ENCODE measurements around the gene GK. TPM values are rescaled to one million over a fixed set of nuclear protein-coding genes. Genes with fewer than 3 reads are reported as not detected.

Gene GK
- total and polyA plus RNA-seq, 4 experiments from 2014 or later, result 5.2 to 8.4 (median 7.3) TPM

GRCh38 chrX:30680618-30681017 is 27.4 kb downstream of the GK start:
- Histone ChIP-seq H3K4me1 (ENCODE audit: insufficient read depth, low read length) (no peaks in the 10 kb centered on the region), H3K36me3 (ENCODE audit: insufficient read depth, low read length) (no peaks in the 10 kb centered on the region), H3K9me3 (ENCODE audit: control insufficient read depth in 1 of 2, low read length in 2 of 2) (no peaks in the 10 kb centered on the region), H3K4me3 (ENCODE audit: low read length in 2 of 2) (no peak overlapping the region), H3K27me3 (ENCODE audit: insufficient read depth, low read length) (no peaks in the 10 kb centered on the region), H3K27ac (ENCODE audit: low read depth, low read length) (no peak overlapping the region)
- intact Hi-C loops (cut with micrococcal nuclease), result no loop called here
- Mint-ChIP-seq H3K9me3 (peaks cover 0 to 3% (median 0%) of the 10 kb centered on the region in 8 donors), H3K27me3 (no peaks in the 10 kb centered on the region), H3K4me1 (no peaks in the 10 kb centered on the region), H3K27ac (no peak overlapping the region), H3K4me3 (no peak overlapping the region), H3K36me3 (peaks cover 7 to 8% of the 10 kb centered on the region in 2 donors)
- DNase-seq, result no peak
- ChIA-PET CTCF (ENCODE audit: partially characterized antibody) (no interaction called here), POLR2A (ENCODE audit: partially characterized antibody) (no interaction called here)

GRCh38 chrX:30688641-30689040 is 35.4 kb downstream of the GK start:
- no peak overlapping the region for H3K4me3 ChIP-seq (ENCODE audit: low read length in 2 of 2)
- H3K27me3 ChIP-seq (ENCODE audit: insufficient read depth, low read length), result no peaks in the 10 kb centered on the region
- CTCF ChIA-PET (ENCODE audit: partially characterized antibody), result interaction anchor here (0.9 kb wide), 1 partner anchor 9 kb away, joined by 3 read pairs; no protein-coding TSS in a partner anchor
- no peaks in the 10 kb centered on the region for H3K27me3 Mint-ChIP-seq
- H3K4me1 ChIP-seq (ENCODE audit: insufficient read depth, low read length), result no peaks in the 10 kb centered on the region
- peaks cover 4 to 6% of the 10 kb centered on the region in 2 donors for H3K36me3 Mint-ChIP-seq
- POLR2A ChIA-PET (ENCODE audit: partially characterized antibody), result no interaction called here
- DNase-seq, result no peak
- H3K9me3 ChIP-seq (ENCODE audit: control insufficient read depth in 1 of 2, low read length in 2 of 2), result no peaks in the 10 kb centered on the region
- H3K9me3 Mint-ChIP-seq, result peaks cover 0 to 3% (median 0%) of the 10 kb centered on the region in 8 donors
- H3K4me3 Mint-ChIP-seq, result no peak overlapping the region
- H3K36me3 ChIP-seq (ENCODE audit: insufficient read depth, low read length), result no peaks in the 10 kb centered on the region
- H3K27ac ChIP-seq (ENCODE audit: low read depth, low read length), result no peak overlapping the region
- H3K4me1 Mint-ChIP-seq, result no peaks in the 10 kb centered on the region
- no peak overlapping the region for H3K27ac Mint-ChIP-seq
- intact Hi-C loops (cut with micrococcal nuclease), result no loop called here

- Histone ChIP-seq H3K27me3 (ENCODE audit: insufficient read depth, low read length) (no peaks in the 10 kb centered on the region), H3K4me1 (ENCODE audit: insufficient read depth, low read length) (no peaks in the 10 kb centered on the region), H3K9me3 (ENCODE audit: control insufficient read depth in 1 of 2, low read length in 2 of 2) (no peaks in the 10 kb centered on the region), H3K27ac (ENCODE audit: low read depth, low read length) (no peak overlapping the region), H3K4me3 (ENCODE audit: low read length in 2 of 2) (no peak overlapping the region), H3K36me3 (ENCODE audit: insufficient read depth, low read length) (no peaks in the 10 kb centered on the region)
- DNase-seq, result no peak
- no peaks in the 10 kb centered on the region for H3K4me1 Mint-ChIP-seq
- no peaks in the 10 kb centered on the region for H3K27me3 Mint-ChIP-seq
- H3K36me3 Mint-ChIP-seq, result peaks cover 4% of the 10 kb centered on the region in 2 donors
- ChIA-PET POLR2A (ENCODE audit: partially characterized antibody) (no interaction called here), CTCF (ENCODE audit: partially characterized antibody) (no interaction called here)
- H3K27ac Mint-ChIP-seq, result no peak overlapping the region
- H3K9me3 Mint-ChIP-seq, result no peaks in the 10 kb centered on the region
- intact Hi-C loops (cut with micrococcal nuclease), result no loop called here
- no peak overlapping the region for H3K4me3 Mint-ChIP-seq
These were observed 35.9 kb downstream of the GK start for GRCh38 chrX:30689116-30689515.

GRCh38 chrX:30690330-30690729 is 37.1 kb downstream of the GK start:
- H3K27me3 Mint-ChIP-seq, result no peaks in the 10 kb centered on the region
- Histone ChIP-seq H3K4me3 (ENCODE audit: low read length in 2 of 2) (no peak overlapping the region), H3K4me1 (ENCODE audit: insufficient read depth, low read length) (no peaks in the 10 kb centered on the region), H3K27ac (ENCODE audit: low read depth, low read length) (no peak overlapping the region), H3K36me3 (ENCODE audit: insufficient read depth, low read length) (no peaks in the 10 kb centered on the region), H3K27me3 (ENCODE audit: insufficient read depth, low read length) (no peaks in the 10 kb centered on the region), H3K9me3 (ENCODE audit: control insufficient read depth in 1 of 2, low read length in 2 of 2) (no peaks in the 10 kb centered on the region)
- H3K27ac Mint-ChIP-seq, result no peak overlapping the region
- peaks cover 4 to 8% of the 10 kb centered on the region in 2 donors for H3K36me3 Mint-ChIP-seq
- ChIA-PET POLR2A (ENCODE audit: partially characterized antibody) (no interaction called here), CTCF (ENCODE audit: partially characterized antibody) (interaction anchor here (1.0 kb wide), 1 partner anchor 56 kb away, joined by 3 read pairs; no protein-coding TSS in a partner anchor)
- no peaks in the 10 kb centered on the region for H3K9me3 Mint-ChIP-seq
- intact Hi-C loops (cut with micrococcal nuclease), result no loop called here
- no peak for DNase-seq
- no peak overlapping the region for H3K4me3 Mint-ChIP-seq
- H3K4me1 Mint-ChIP-seq, result no peaks in the 10 kb centered on the region

- POLR2A ChIA-PET (ENCODE audit: partially characterized antibody), result no interaction called here
- no peak for DNase-seq
- Histone ChIP-seq H3K27ac (ENCODE audit: low read depth, low read length) (no peak overlapping the region), H3K36me3 (ENCODE audit: insufficient read depth, low read length) (no peaks in the 10 kb centered on the region), H3K27me3 (ENCODE audit: insufficient read depth, low read length) (no peaks in the 10 kb centered on the region), H3K4me1 (ENCODE audit: insufficient read depth, low read length) (no peaks in the 10 kb centered on the region), H3K9me3 (ENCODE audit: control insufficient read depth in 1 of 2, low read length in 2 of 2) (no peaks in the 10 kb centered on the region), H3K4me3 (ENCODE audit: low read length in 2 of 2) (no peak overlapping the region)
- intact Hi-C loops (cut with micrococcal nuclease), result no loop called here
- no peak overlapping the region for H3K4me3 Mint-ChIP-seq
- no peaks in the 10 kb centered on the region for H3K27me3 Mint-ChIP-seq
- CTCF ChIA-PET (ENCODE audit: partially characterized antibody), result no interaction called here
- no peak overlapping the region for H3K27ac Mint-ChIP-seq
- H3K9me3 Mint-ChIP-seq, result no peaks in the 10 kb centered on the region
- peaks cover 7 to 8% of the 10 kb centered on the region in 2 donors for H3K36me3 Mint-ChIP-seq
- no peaks in the 10 kb centered on the region for H3K4me1 Mint-ChIP-seq
These were observed 40.9 kb downstream of the GK start for GRCh38 chrX:30693999-30694650.

GRCh38 chrX:30702736-30703135 is 49.5 kb downstream of the GK start:
- Histone ChIP-seq H3K36me3 (ENCODE audit: insufficient read depth, low read length) (no peaks in the 10 kb centered on the region), H3K4me3 (ENCODE audit: low read length in 2 of 2) (no peak overlapping the region), H3K27ac (ENCODE audit: low read depth, low read length) (no peak overlapping the region), H3K9me3 (ENCODE audit: control insufficient read depth in 1 of 2, low read length in 2 of 2) (no peaks in the 10 kb centered on the region), H3K4me1 (ENCODE audit: insufficient read depth, low read length) (no peaks in the 10 kb centered on the region), H3K27me3 (ENCODE audit: insufficient read depth, low read length) (no peaks in the 10 kb centered on the region)
- H3K9me3 Mint-ChIP-seq, result no peaks in the 10 kb centered on the region
- intact Hi-C loops (cut with micrococcal nuclease), result no loop called here
- POLR2A ChIA-PET (ENCODE audit: partially characterized antibody), result no interaction called here
- no peak overlapping the region for H3K4me3 Mint-ChIP-seq
- CTCF ChIA-PET (ENCODE audit: partially characterized antibody), result interaction anchor here (1.5 kb wide), 1 partner anchor 8 kb away, joined by 3 read pairs; no protein-coding TSS in a partner anchor
- DNase-seq, result no peak
- H3K4me1 Mint-ChIP-seq, result no peaks in the 10 kb centered on the region
- peaks cover 3 to 7% of the 10 kb centered on the region in 2 donors for H3K36me3 Mint-ChIP-seq
- H3K27me3 Mint-ChIP-seq, result no peaks in the 10 kb centered on the region
- H3K27ac Mint-ChIP-seq, result no peak overlapping the region

- Histone ChIP-seq H3K27ac (ENCODE audit: low read depth, low read length) (no peak overlapping the region), H3K36me3 (ENCODE audit: insufficient read depth, low read length) (no peaks in the 10 kb centered on the region), H3K4me1 (ENCODE audit: insufficient read depth, low read length) (no peaks in the 10 kb centered on the region), H3K4me3 (ENCODE audit: low read length in 2 of 2) (no peak overlapping the region), H3K27me3 (ENCODE audit: insufficient read depth, low read length) (no peaks in the 10 kb centered on the region), H3K9me3 (ENCODE audit: control insufficient read depth in 1 of 2, low read length in 2 of 2) (no peaks in the 10 kb centered on the region)
- H3K36me3 Mint-ChIP-seq, result peaks cover 3 to 5% of the 10 kb centered on the region in 2 donors
- H3K27me3 Mint-ChIP-seq, result no peaks in the 10 kb centered on the region
- CTCF ChIA-PET (ENCODE audit: partially characterized antibody), result no interaction called here
- H3K4me1 Mint-ChIP-seq, result no peaks in the 10 kb centered on the region
- no peaks in the 10 kb centered on the region for H3K9me3 Mint-ChIP-seq
- H3K27ac Mint-ChIP-seq, result peak overlapping the region in 2 of 7 donors; percentile 3 to 8
- no peak overlapping the region for H3K4me3 Mint-ChIP-seq
- POLR2A ChIA-PET (ENCODE audit: partially characterized antibody), result no interaction called here
- DNase-seq, result no peak
- intact Hi-C loops (cut with micrococcal nuclease), result no loop called here
These were observed 53.1 kb downstream of the GK start for GRCh38 chrX:30706216-30706775.

Data from CD4-positive, alpha-beta memory T cell (primary cell).